Fibroblast of lung (primary cell): Measurements from ENCODE around the gene AKT2. TPM values are rescaled to one million over a fixed set of nuclear protein-coding genes. Genes with fewer than 3 reads are reported as not detected.

ENCODE experiments used
- polyA plus RNA-seq, 2 donors: library from polyadenylated mRNA; depleted of rRNA in 1 of 2; stranded (reverse) in 1 of 2; unstranded in 1 of 2; fragments of >200 nt; gene quantifications; 2 replicates each; pipeline ENCODE4 v1.2.1, GENCODE V29; 2011 to 2012; ENCODE audit warnings: missing spikeins in 1 of 2
- total RNA-seq: library from RNA; depleted of rRNA; stranded (reverse); fragments of >200 nt; gene quantifications from 2 replicates; pipeline ENCODE4 v1.2.1, GENCODE V29; 2014

AKT2 gene
- total and polyA plus RNA-seq, 2 donors (not counting 1 experiment from before 2014, with no cell fraction given) = 76.0 to 81.5 TPM

Other genes with a start within 250 kb of the AKT2 start
- 17.2 and 20.8 TPM in 2 replicates for gene ZNF780B, start 229.1 kb downstream of the AKT2 start, total RNA-seq
- gene ZNF780B, start 229.1 kb downstream of the AKT2 start, polyA plus RNA-seq = 8.9 TPM in 2 replicates
- 12.8 and 17.3 TPM in 2 replicates for gene ZNF780A, start 194.4 kb downstream of the AKT2 start, total RNA-seq
- gene ZNF780A, start 194.4 kb downstream of the AKT2 start, polyA plus RNA-seq = 10.2 and 14.7 TPM in 2 replicates
- gene MAP3K10, start 93.9 kb downstream of the AKT2 start, total RNA-seq = 7.2 and 7.4 TPM in 2 replicates
- 1.9 and 2.7 TPM in 2 replicates for gene MAP3K10, start 93.9 kb downstream of the AKT2 start, polyA plus RNA-seq
- not detected in 2 replicates for gene TTC9B, start 67.0 kb downstream of the AKT2 start, total RNA-seq
- not detected in 2 replicates for gene TTC9B, start 67.0 kb downstream of the AKT2 start, polyA plus RNA-seq
- gene CCNP, start 58.7 kb downstream of the AKT2 start, total RNA-seq = 0.26 and 0.50 TPM in 2 replicates
- gene CCNP, start 58.7 kb downstream of the AKT2 start, polyA plus RNA-seq = 0.07 and 0.16 TPM in 2 replicates
- 4.4 and 5.1 TPM in 2 replicates for gene C19orf47, start 63.1 kb upstream of the AKT2 start, total RNA-seq
- gene C19orf47, start 63.1 kb upstream of the AKT2 start, polyA plus RNA-seq = 9.1 and 10.8 TPM in 2 replicates
- gene PLD3, start 63.4 kb upstream of the AKT2 start, total RNA-seq = 173 and 230 TPM in 2 replicates
- gene PLD3, start 63.4 kb upstream of the AKT2 start, polyA plus RNA-seq = 158 and 208 TPM in 2 replicates
- gene HIPK4, start 104.8 kb upstream of the AKT2 start, total RNA-seq = 0.17 and 0.26 TPM in 2 replicates
- gene HIPK4, start 104.8 kb upstream of the AKT2 start, polyA plus RNA-seq = 0.05 and 0.07 TPM in 2 replicates
- gene PRX, start 128.0 kb upstream of the AKT2 start, total RNA-seq = 3.1 and 3.6 TPM in 2 replicates
- 0.84 and 0.91 TPM in 2 replicates for gene PRX, start 128.0 kb upstream of the AKT2 start, polyA plus RNA-seq
- 19.2 and 27.2 TPM in 2 replicates for gene SERTAD1, start 140.6 kb upstream of the AKT2 start, total RNA-seq
- 7.2 and 12.7 TPM in 2 replicates for gene SERTAD1, start 140.6 kb upstream of the AKT2 start, polyA plus RNA-seq
- 22.3 and 23.6 TPM in 2 replicates for gene SERTAD3, start 159.0 kb upstream of the AKT2 start, total RNA-seq
- gene SERTAD3, start 159.0 kb upstream of the AKT2 start, polyA plus RNA-seq = 15.1 and 24.8 TPM in 2 replicates
- 105 and 145 TPM in 2 replicates for gene BLVRB, start 180.4 kb upstream of the AKT2 start, total RNA-seq
- gene BLVRB, start 180.4 kb upstream of the AKT2 start, polyA plus RNA-seq = 40.0 and 50.8 TPM in 2 replicates
- gene SPTBN4, start 181.7 kb upstream of the AKT2 start, total RNA-seq = 3.9 and 6.6 TPM in 2 replicates
- gene SPTBN4, start 181.7 kb upstream of the AKT2 start, polyA plus RNA-seq = 1.3 and 2.0 TPM in 2 replicates